ENCODE measurements around the gene ADCY10. TPM values are rescaled to one million over a fixed set of nuclear protein-coding genes. Genes with fewer than 3 reads are reported as not detected.
A peak's percentile ranks its signal among the peaks of the same experiment; 100 is the strongest.

Gene ADCY10
- total and polyA plus RNA-seq, 2 experiments from 2014 or later = not detected

- Mint-ChIP-seq H3K27me3 (ENCODE audit: insufficient read depth, low read depth, poor library complexity) (peaks cover 3% of the 10 kb centered on the region), H3K36me3 (ENCODE audit: low read depth) (peaks cover 9% of the 10 kb centered on the region), H3K27ac (peak overlapping the region; percentile 63), H3K4me3 (no peak overlapping the region), H3K4me1 (peaks cover 17% of the 10 kb centered on the region), H3K9me3 (peaks cover 14% of the 10 kb centered on the region)
- peak overlapping the region; percentile 14; the same call in 1 of the 2 replicates for H2AFZ ChIP-seq
- H3K4me3 ChIP-seq = no peak overlapping the region; the same call in 1 of the 2 replicates
- ATAC-seq (peak; percentile 98), DNase-seq (ENCODE audit: low spot score) (peak; percentile 66)
- H3F3A ChIP-seq (replicated peaks; ENCODE audit: low read depth) = no peaks in the 10 kb centered on the region
- H3K27me3 ChIP-seq (ENCODE audit: insufficient read depth) = no peaks in the 10 kb centered on the region
- peaks cover 8% of the 10 kb centered on the region; the same call in 1 of the 2 replicates for H3K36me3 ChIP-seq (ENCODE audit: insufficient read depth)
- H3K79me2 ChIP-seq (replicated peaks; ENCODE audit: insufficient read depth) = no peaks in the 10 kb centered on the region
- H4K20me1 ChIP-seq (replicated peaks; ENCODE audit: insufficient read depth) = no peaks in the 10 kb centered on the region
- H3K27ac ChIP-seq (ENCODE audit: low read depth) = peak overlapping the region; percentile 65
- TF ChIP-seq CREB1 (CRISPR knock-in tag; IDR thresholded peaks at IDR 0.05; ENCODE audit: low read depth) = no peak
- no peak for TF ChIP-seq EZH2phosphoT487 (IDR thresholded peaks at IDR 0.05; ENCODE audit: unreplicated experiment)
- no peak for TF ChIP-seq REST (IDR thresholded peaks at IDR 0.05; ENCODE audit: unreplicated experiment)
- no peak for TF ChIP-seq EZH2 (IDR thresholded peaks at IDR 0.05; ENCODE audit: low read depth, unreplicated experiment)
- no peak for TF ChIP-seq ETS1 (IDR thresholded peaks at IDR 0.05)
- TF ChIP-seq ZNF331 (CRISPR knock-in tag; IDR thresholded peaks at IDR 0.05; ENCODE audit: low read depth) = no peak
- no peak for TF ChIP-seq POLR2AphosphoS5 (IDR thresholded peaks at IDR 0.05; ENCODE audit: low read depth)
- TF ChIP-seq ZNF462 (CRISPR knock-in tag; IDR thresholded peaks at IDR 0.05) = no peak
- TF ChIP-seq STAT1 (IDR thresholded peaks at IDR 0.05; ENCODE audit: unreplicated experiment) = no peak
- TF ChIP-seq NANOG (IDR thresholded peaks at IDR 0.05; ENCODE audit: borderline replicate concordance) = no peak
- peaks cover 20% of the 10 kb centered on the region for H3K4me1 ChIP-seq (ENCODE audit: insufficient read depth)
- no peaks in the 10 kb centered on the region for H3K9me2 ChIP-seq (ENCODE audit: insufficient read depth)
- H3K4me2 ChIP-seq = peak overlapping the region; percentile 49
These were observed 8.8 kb downstream of the ADCY10 start for GRCh38 chr1:167905182-167905581.

Measured in GM23338 (cell line).